Esophagus squamous epithelium (tissue), 4 donors: ENCODE measurements around the gene PNO1.

Experiments used
- CTCF ChIP-seq, 6 experiments: fragments of 450-650 bp in 4 of 6; fragments of 200-600 bp in 2 of 6; sonication (generic) in 2 of 6; IDR thresholded peaks; one replicate each; pipeline ENCODE4 v1.5.1; 2016 to 2019; ENCODE audit warnings: antibody characterized with exemption in 6 of 6, mild to moderate bottlenecking in 4 of 6, moderate library complexity in 4 of 6
- POLR2A ChIP-seq, 4 donors: fragments of 450-650 bp; IDR thresholded peaks; one replicate each; pipeline ENCODE4 v1.6.1; 2017; ENCODE audit warnings: antibody characterized with exemption in 4 of 4, mild to moderate bottlenecking in 4 of 4, moderate library complexity in 3 of 4

GRCh38 chr2:68178432-68178831 lies 20.7 kb downstream of the PNO1 start:
- no peak for TF ChIP-seq POLR2A (IDR thresholded peaks at IDR 0.05)
- TF ChIP-seq CTCF (IDR thresholded peaks at IDR 0.05): no peak
